ENCODE results near the gene BICDL2. TPM values are rescaled to one million over a fixed set of nuclear protein-coding genes. Genes with fewer than 3 reads are reported as not detected.

Gene BICDL2
- total and polyA plus RNA-seq, 9 of the 15 experiments (the other 6 are each of a cell fraction or from before 2014, with no cell fraction given): 0.09 to 0.28 (median 0.09) TPM; not detected in 6

DNA sequence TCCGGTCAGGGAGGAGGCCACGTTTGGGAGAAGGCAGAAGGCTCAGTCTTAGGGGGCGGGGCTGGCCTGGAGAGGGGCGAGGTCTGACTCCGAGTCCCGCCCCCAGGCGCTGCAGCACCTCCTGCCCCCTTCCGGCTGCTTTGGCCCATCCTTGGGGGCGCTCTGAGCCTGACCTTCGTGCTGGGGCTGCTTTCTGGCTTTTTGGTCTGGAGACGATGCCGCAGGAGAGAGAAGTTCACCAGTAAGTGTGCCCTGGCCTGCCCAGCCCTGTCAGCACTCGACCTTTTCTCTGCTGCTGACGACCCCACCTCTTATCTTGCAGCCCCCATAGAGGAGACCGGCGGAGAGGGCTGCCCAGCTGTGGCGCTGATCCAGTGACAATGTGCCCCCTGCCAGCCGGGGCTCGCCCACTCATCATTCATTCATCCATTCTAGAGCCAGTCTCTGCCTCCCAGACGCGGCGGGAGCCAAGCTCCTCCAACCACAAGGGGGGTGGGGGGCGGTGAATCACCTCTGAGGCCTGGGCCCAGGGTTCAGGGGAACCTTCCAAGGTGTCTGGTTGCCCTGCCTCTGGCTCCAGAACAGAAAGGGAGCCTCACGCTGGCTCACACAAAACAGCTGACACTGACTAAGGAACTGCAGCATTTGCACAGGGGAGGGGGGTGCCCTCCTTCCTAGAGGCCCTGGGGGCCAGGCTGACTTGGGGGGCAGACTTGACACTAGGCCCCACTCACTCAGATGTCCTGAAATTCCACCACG is 15.1 kb downstream of the BICDL2 start (continued):
- TF ChIP-seq, protein P1, sequence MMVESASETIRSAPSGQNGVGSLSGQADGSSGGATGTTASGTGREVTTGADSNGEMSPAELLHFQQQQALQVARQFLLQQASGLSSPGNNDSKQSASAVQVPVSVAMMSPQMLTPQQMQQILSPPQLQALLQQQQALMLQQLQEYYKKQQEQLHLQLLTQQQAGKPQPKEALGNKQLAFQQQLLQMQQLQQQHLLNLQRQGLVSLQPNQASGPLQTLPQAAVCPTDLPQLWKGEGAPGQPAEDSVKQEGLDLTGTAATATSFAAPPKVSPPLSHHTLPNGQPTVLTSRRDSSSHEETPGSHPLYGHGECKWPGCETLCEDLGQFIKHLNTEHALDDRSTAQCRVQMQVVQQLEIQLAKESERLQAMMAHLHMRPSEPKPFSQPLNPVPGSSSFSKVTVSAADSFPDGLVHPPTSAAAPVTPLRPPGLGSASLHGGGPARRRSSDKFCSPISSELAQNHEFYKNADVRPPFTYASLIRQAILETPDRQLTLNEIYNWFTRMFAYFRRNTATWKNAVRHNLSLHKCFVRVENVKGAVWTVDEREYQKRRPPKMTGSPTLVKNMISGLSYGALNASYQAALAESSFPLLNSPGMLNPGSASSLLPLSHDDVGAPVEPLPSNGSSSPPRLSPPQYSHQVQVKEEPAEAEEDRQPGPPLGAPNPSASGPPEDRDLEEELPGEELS (CRISPR knock-in tag; IDR thresholded peaks at IDR 0.05; ENCODE audit: borderline replicate concordance): no peak
- TF ChIP-seq LCOR (CRISPR knock-in tag; IDR thresholded peaks at IDR 0.05): no peak
- no peak for TF ChIP-seq ZNF143 (CRISPR knock-in tag; IDR thresholded peaks at IDR 0.05)
- TF ChIP-seq, protein P2, sequence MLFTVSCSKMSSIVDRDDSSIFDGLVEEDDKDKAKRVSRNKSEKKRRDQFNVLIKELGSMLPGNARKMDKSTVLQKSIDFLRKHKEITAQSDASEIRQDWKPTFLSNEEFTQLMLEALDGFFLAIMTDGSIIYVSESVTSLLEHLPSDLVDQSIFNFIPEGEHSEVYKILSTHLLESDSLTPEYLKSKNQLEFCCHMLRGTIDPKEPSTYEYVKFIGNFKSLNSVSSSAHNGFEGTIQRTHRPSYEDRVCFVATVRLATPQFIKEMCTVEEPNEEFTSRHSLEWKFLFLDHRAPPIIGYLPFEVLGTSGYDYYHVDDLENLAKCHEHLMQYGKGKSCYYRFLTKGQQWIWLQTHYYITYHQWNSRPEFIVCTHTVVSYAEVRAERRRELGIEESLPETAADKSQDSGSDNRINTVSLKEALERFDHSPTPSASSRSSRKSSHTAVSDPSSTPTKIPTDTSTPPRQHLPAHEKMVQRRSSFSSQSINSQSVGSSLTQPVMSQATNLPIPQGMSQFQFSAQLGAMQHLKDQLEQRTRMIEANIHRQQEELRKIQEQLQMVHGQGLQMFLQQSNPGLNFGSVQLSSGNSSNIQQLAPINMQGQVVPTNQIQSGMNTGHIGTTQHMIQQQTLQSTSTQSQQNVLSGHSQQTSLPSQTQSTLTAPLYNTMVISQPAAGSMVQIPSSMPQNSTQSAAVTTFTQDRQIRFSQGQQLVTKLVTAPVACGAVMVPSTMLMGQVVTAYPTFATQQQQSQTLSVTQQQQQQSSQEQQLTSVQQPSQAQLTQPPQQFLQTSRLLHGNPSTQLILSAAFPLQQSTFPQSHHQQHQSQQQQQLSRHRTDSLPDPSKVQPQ (CRISPR knock-in tag; IDR thresholded peaks at IDR 0.05; ENCODE audit: borderline replicate concordance): no peak
- TF ChIP-seq MAZ (CRISPR knock-in tag; conservative IDR thresholded peaks at IDR 0.05 in 1 of 2, IDR thresholded peaks at IDR 0.05 in 1 of 2): peak; percentile 11 to 68; a peak in 2 of 4 replicates
- TF ChIP-seq FOXA1 (IDR thresholded peaks at IDR 0.05; ENCODE audit: borderline replicate concordance): no peak
- TF ChIP-seq FOXK1 (CRISPR knock-in tag; IDR thresholded peaks at IDR 0.05; ENCODE audit: borderline replicate concordance): no peak
- peak; percentile 45 for TF ChIP-seq POLR2G (IDR thresholded peaks at IDR 0.05; ENCODE audit: low read depth, low read length)
- TF ChIP-seq, protein P3, sequence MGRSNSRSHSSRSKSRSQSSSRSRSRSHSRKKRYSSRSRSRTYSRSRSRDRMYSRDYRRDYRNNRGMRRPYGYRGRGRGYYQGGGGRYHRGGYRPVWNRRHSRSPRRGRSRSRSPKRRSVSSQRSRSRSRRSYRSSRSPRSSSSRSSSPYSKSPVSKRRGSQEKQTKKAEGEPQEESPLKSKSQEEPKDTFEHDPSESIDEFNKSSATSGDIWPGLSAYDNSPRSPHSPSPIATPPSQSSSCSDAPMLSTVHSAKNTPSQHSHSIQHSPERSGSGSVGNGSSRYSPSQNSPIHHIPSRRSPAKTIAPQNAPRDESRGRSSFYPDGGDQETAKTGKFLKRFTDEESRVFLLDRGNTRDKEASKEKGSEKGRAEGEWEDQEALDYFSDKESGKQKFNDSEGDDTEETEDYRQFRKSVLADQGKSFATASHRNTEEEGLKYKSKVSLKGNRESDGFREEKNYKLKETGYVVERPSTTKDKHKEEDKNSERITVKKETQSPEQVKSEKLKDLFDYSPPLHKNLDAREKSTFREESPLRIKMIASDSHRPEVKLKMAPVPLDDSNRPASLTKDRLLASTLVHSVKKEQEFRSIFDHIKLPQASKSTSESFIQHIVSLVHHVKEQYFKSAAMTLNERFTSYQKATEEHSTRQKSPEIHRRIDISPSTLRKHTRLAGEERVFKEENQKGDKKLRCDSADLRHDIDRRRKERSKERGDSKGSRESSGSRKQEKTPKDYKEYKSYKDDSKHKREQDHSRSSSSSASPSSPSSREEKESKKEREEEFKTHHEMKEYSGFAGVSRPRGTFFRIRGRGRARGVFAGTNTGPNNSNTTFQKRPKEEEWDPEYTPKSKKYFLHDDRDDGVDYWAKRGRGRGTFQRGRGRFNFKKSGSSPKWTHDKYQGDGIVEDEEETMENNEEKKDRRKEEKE (IDR thresholded peaks at IDR 0.05; ENCODE audit: borderline replicate concordance in 1 of 2, control insufficient read depth in 1 of 2, low read depth in 2 of 2, low read length in 1 of 2): 0 out of 4 replicates have a peak, but pooled peaks of 1 of the 2 experiments have one; percentile 47
- no peak for TF ChIP-seq ZC3H4 (CRISPR knock-in tag; IDR thresholded peaks at IDR 0.05; ENCODE audit: borderline replicate concordance)
- no peak for TF ChIP-seq TBL1XR1 (IDR thresholded peaks at IDR 0.05; ENCODE audit: low read length in 2 of 2)
- no peak for TF ChIP-seq FOSL1 (tag; conservative IDR thresholded peaks at IDR 0.05)
- TF ChIP-seq, protein P4, sequence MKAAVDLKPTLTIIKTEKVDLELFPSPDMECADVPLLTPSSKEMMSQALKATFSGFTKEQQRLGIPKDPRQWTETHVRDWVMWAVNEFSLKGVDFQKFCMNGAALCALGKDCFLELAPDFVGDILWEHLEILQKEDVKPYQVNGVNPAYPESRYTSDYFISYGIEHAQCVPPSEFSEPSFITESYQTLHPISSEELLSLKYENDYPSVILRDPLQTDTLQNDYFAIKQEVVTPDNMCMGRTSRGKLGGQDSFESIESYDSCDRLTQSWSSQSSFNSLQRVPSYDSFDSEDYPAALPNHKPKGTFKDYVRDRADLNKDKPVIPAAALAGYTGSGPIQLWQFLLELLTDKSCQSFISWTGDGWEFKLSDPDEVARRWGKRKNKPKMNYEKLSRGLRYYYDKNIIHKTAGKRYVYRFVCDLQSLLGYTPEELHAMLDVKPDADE (conservative IDR thresholded peaks at IDR 0.05; ENCODE audit: control insufficient read depth, low read depth, low read length): 0 out of 2 replicates have a peak, but pooled peaks have one; percentile 49
- no peak for TF ChIP-seq LARP7 (IDR thresholded peaks at IDR 0.05)
- TF ChIP-seq STAG1 (CRISPR knock-in tag; IDR thresholded peaks at IDR 0.05; ENCODE audit: borderline replicate concordance): peak; percentile 21; the same call in 1 of the 2 replicates
- no peak for TF ChIP-seq KLF6 (CRISPR knock-in tag; IDR thresholded peaks at IDR 0.05; ENCODE audit: borderline replicate concordance)
- TF ChIP-seq DIDO1 (tag; IDR thresholded peaks at IDR 0.05; ENCODE audit: low read depth): no peak

Data from K562 (cell line).